ENCODE measurements around the gene MUC4.
"Not testable (repeated sequence)": the region's sequence is repeated elsewhere in the genome, so short reads cannot be mapped to it uniquely, and the experiment has no call there.

MUC4 gene

DNA sequence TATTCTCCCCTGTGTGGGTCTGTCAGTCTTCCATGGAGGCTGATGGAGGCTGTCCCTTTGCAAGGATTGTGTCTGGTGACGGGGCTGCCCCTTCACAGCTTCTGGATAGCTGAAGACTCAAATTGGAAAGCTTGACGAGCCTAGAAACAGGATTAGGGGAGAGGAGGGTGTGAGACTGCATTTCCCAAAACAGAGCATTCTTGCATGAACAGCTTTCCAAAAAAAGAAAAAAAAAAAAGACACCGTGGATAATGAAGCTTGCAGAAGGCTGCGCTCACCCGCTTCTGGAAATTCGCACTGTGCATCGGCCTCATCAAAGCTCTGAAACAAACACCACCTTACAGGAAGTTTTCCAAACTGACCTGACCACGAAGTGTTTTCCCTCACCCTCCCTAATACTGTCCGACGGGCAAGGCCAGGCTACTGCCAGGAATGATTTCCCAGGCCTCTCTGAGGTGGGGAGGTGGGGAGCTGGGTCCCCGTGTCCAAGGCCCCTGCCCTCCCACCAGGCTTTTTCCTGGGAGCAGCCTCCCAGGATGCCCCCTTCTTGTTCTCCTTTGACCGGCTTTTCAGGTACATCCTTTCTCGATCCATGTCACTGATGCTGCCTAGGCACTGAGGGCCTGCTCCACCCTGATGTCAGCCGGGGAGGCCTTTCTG is 24.9 kb upstream of the MUC4 start:
- no peak for DNase-seq

DNA sequence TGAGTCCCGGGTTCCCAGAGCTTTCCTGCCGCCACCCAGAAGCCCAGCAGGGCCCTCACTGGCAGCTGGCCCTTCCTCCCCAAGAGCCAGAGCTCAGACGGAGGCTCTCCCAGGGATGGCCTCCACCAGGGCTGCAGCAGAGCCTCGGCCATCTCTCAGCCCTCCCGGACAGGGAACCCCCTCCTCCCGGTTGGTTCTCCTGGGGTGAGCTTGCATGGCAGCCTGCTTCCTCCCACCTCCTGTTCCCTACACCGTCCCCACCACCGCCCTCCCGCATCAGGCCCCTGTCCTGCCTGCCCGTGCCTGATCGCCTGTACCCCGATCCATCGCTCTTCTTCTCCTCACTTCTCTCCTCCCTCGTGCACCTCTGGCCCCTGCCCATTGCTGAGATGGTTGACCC is 24.1 kb upstream of the MUC4 start:
- no peak for DNase-seq

DNA sequence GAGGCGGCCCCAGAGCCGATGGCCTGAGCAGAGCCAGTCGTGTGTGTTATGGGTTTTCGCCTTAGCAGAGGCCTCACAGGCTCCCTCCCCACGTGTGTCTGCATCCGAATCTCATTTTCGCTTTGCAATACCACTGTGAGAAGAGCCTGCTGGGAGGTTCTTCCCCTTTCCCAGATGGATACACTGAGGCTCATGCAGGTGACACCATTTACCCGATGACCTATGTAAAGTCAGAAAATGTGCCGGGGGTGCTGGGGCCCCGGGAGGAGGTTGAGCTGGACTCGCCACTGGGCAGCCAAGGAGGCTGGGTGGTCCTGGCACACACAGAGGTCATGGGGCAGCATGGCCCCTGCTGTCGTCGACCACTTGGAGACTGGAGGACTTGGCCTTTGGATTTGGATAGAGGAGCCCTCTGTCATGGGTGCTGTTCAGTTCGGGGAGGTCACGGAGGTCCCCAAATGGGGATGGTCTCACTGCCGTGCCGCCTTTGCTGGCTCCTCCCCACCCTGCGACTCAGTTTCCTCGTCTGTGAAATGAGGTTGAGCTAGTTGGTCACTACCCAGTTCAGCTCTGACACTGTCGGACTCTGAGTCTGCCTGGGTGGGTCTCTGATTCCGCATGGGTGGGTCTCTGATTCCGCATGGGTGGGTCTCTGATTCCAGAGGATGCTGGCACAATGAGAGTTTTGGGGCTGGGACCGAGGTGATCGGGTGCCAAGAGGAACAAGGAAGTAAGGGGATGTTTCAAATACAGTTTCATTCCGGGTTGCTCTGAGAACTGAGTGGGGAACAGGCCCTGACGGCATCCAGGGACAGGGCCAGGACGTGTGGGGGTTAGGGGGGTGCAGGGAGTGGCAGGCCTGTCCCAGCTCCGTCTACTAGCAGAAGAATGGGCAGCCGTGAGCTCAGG is 23.2 kb upstream of the MUC4 start:
- no peak for DNase-seq

- DNase-seq, result no peak
These were observed 18.1 kb upstream of the MUC4 start for GRCh38 chr3:195829897-195830254.

DNA sequence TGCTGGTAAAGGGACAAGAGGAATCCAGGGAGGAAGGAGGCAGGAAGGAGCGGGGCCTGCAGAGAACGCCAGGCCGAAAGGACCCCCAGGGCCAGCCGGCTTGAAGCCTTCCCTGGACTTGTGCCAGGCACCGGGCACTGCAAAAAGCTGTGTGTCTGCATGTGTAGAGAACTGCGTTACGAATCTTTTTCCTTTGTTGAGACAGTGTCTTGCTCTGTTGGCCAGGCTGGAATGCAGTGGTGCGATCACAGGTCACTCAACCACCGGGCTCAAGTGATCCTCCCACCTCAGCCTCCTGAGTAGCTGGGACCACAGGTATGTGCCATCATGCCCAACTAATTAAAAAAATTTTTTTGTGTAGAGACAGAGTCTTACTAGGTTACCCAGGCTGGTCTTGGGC is 17.0 kb upstream of the MUC4 start:
- no peak for DNase-seq

GRCh38 chr3:195825857-195826804 is 14.4 kb upstream of the MUC4 start:
- DNase-seq, result no peak

- no peak for DNase-seq
These were observed 13.5 kb upstream of the MUC4 start for GRCh38 chr3:195825191-195825588.

DNA sequence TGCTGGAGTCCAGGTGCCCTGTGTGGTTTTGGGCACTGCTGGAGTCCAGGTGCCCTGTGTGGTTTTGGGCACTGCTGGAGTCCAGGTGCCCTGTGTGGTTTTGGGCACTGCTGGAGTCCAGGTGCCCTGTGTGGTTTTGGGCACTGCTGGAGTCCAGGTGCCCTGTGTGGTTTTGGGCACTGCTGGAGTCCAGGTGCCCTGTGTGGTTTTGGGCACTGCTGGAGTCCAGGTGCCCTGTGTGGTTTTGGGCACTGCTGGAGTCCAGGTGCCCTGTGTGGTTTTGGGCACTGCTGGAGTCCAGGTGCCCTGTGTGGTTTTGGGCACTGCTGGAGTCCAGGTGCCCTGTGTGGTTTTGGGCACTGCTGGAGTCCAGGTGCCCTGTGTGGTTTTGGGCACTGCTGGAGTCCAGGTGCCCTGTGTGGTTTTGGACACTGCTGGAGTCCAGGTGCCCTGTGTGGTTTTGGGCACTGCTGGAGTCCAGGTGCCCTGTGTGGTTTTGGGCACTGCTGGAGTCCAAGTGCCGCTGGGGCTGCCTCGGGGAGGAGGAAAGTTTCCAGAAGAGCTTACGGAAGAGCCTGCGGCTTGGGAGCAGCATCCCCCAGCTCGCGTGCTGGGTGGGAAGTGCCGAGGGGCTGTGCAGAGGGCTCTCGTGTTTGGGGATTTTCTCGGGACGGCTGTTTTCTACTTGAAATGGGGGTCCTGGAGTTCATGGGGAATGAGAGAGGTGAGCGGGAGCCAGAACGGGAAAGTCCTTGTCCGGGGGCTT is 12.9 kb upstream of the MUC4 start:
- DNase-seq, result not testable (repeated sequence)

DNA sequence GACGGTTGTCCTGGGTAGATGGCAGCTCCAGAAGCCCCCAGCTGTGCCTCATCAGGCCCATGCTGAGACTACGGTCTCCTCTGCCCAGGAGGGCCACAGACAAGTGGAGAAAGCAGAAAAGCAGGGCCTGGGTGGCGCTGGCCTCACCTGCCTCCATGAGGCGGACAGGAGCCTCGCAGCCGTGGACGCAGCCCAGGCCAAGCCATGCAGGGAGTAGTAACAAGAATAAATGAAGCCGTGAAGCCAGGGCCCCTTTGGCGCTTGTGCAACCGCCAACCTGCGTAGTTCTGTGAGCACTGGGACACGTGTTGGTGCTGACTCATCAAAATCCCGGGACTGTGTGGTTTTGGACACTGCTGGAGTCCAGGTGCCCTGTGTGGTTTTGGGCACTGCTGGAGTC is 12.3 kb upstream of the MUC4 start:
- no peak for DNase-seq

GRCh38 chr3:195823280-195823679 is 11.6 kb upstream of the MUC4 start:
- DNase-seq, result no peak

- DNase-seq, result no peak
These were observed 10.5 kb upstream of the MUC4 start for GRCh38 chr3:195822131-195822696.

GRCh38 chr3:195821403-195822130 is 9.8 kb upstream of the MUC4 start:
- no peak for DNase-seq

DNA sequence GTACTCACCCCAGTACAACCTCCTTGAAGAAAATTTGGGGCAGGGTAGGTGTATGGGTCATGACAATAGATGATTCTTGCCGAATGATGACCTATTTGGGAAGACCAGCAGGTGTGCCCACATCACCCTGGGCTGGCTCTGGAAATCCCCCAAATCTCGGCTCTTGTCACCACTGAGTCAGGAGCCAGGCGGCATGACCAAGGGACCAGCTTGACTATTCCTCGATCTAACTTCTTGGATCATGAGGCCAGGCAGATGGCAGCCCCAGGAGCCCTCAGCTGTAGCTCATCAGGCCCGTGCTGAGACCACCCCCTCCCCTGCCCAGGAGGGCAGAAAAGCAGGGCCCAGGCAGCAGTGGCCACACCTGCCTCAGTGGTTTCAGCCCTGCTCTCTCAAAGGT is 9.2 kb upstream of the MUC4 start:
- DNase-seq, result no peak

GRCh38 chr3:195820186-195820585 is 8.5 kb upstream of the MUC4 start:
- no peak for DNase-seq

- no peak for DNase-seq
These were observed 6.6 kb upstream of the MUC4 start for GRCh38 chr3:195818301-195818700.

DNA sequence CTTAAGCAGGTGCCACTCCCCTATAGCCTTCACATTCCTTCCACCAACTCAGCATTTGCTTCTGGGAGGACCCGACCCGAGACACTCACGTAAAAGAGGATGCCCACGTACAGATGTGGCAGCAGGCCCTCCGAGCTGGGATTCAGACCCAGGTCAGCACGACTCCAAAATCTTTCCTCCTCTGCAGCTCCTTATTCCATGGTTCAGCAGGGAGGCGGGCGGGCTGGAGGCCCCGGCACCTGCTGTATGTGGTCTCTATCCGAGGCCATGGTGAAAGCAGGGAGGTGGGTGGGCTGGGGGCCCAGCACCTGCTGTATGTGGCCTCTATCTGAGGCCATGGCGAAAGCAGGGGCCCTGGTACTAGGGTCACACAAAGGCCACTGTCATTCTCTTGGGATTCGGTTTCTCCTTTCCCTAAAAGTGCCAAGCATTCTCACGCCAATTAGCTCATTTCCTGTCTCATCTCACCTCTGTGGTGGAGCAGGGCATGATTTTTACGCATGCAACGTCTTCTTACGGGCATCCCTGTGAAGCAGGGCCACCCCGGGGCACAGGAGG is 5.9 kb upstream of the MUC4 start:
- no peak for DNase-seq

- not testable (repeated sequence) for DNase-seq
These were observed 4.7 kb upstream of the MUC4 start for GRCh38 chr3:195816276-195816913.

GRCh38 chr3:195815169-195815771 is 3.5 kb upstream of the MUC4 start:
- no peak for DNase-seq

DNA sequence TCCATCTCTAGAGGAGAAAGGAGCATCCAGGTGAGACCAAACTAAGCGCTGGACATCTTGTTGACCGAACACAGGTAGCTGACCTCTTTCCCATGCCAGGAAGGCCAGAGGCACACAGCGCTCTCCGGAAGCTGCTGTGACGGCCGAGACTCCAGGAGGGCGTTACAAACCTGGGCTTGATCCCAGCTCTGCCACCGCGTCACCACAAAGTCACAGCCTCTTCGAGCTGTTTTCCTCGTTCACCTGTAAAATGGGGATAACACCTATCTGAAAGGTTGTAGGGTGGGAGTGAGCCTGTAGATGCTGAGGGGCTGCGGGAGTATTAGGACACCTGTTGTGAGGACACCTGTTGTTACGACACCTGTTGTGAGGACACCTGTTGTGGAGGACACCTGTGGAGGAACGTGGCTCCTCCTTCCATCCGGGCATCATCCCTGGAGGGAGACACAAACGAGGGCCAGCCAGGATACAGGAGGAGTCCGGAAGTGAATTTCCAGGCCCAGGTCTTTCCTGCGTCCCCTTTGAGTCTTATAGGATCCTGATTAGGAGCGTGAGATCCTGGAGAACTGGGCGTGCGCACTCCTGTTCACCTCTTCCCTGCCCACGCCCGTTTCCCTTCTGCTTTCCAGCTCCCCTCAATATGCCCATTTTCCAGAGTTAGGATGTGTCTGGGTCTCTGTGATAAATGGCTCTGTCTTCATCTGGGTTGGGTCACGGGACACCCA is 2.3 kb upstream of the MUC4 start:
- DNase-seq, result no peak
